ENCODE data around the gene TMEM215.

TMEM215 gene

GRCh38 chr9:32832346-32832745 is 49.0 kb downstream of the TMEM215 start:
- DNase-seq (ENCODE audit: low read depth in 1 of 2, low spot score in 1 of 2), result no peak

Measured in stimulated activated CD4-positive, alpha-beta T cell treated with anti-CD3 and anti-CD28 coated beads, Interleukin-15, amount 100 ng/mL, for 1 hour (primary cell).